Measurements from ENCODE around the gene TMEM51. TPM values are rescaled to one million over a fixed set of nuclear protein-coding genes. Genes with fewer than 3 reads are reported as not detected.

TMEM51 gene
- total RNA-seq, 1 donor from 2014 or later: 86.7 TPM

GRCh38 chr1:15207829-15208429 lies 54.4 kb downstream of the TMEM51 start:
- no peak overlapping the region for H3K4me3 ChIP-seq (ENCODE audit: low read depth, low read length)
- TF ChIP-seq, protein P1, sequence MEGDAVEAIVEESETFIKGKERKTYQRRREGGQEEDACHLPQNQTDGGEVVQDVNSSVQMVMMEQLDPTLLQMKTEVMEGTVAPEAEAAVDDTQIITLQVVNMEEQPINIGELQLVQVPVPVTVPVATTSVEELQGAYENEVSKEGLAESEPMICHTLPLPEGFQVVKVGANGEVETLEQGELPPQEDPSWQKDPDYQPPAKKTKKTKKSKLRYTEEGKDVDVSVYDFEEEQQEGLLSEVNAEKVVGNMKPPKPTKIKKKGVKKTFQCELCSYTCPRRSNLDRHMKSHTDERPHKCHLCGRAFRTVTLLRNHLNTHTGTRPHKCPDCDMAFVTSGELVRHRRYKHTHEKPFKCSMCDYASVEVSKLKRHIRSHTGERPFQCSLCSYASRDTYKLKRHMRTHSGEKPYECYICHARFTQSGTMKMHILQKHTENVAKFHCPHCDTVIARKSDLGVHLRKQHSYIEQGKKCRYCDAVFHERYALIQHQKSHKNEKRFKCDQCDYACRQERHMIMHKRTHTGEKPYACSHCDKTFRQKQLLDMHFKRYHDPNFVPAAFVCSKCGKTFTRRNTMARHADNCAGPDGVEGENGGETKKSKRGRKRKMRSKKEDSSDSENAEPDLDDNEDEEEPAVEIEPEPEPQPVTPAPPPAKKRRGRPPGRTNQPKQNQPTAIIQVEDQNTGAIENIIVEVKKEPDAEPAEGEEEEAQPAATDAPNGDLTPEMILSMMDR (conservative IDR thresholded peaks at IDR 0.05; ENCODE audit: low read depth, low read length): no peak
- no peak for DNase-seq (ENCODE audit: low read depth)

DNA sequence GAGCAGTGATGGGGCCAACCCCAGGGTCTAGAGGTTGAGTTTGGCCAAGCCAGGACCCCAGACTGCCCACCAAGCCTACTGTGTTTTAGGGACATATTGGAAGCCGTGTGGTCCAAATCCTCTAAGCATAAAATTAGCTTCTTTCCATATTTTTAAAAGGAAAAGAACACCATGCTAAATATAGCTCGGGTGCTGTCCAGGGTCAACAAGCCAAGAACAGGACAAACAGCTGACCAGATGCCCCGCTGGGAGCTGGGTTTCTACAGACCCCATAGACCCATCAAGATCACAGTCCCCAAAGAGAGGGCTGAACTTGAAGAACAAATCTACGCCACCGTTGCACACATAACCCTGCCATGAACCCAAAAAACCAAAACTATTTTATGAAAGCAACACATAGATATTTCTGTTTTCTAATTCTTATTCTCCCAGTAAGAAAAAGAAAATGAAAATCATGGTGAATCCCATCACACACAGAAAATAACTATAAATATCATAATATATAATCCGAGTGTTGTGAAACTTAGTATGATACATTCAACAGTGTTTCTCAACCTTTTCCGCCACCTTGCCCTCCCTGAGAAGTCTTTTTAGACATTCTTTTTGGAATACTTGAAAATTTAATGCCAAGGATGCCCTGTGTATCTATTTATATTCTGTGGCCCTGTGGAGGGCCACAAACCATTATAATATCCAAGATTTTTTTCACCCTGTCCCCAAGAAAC lies 57.3 kb downstream of the TMEM51 start:
- H3K4me3 ChIP-seq (ENCODE audit: low read depth, low read length): no peak overlapping the region
- DNase-seq (ENCODE audit: low read depth): no peak
- TF ChIP-seq, protein P1 (conservative IDR thresholded peaks at IDR 0.05; ENCODE audit: low read depth, low read length): no peak

DNA sequence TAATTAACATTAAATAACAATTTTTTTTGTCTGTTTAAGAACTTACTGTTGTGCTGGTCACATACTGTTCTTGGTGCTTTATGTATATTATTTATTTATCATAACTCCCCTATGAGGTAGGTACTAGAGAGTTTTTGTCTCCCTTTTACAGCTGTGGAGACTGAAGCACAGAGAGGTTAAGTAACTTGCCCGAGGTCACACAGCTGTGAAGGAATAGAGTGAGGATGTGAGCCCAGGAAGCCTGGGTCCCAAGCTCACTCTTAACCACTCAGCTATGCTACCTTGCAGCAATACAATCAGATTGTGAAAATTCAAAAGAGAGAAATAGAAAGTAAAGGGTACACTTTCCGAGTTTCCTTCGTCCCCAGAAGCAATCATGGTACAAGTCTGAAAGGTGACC lies 57.9 kb downstream of the TMEM51 start:
- TF ChIP-seq, protein P1 (conservative IDR thresholded peaks at IDR 0.05; ENCODE audit: low read depth, low read length): no peak
- H3K4me3 ChIP-seq (ENCODE audit: low read depth, low read length): no peak overlapping the region
- no peak for DNase-seq (ENCODE audit: low read depth)

- no peak overlapping the region for H3K4me3 ChIP-seq (ENCODE audit: low read depth, low read length)
- DNase-seq (ENCODE audit: low read depth): no peak
- TF ChIP-seq, protein P1 (conservative IDR thresholded peaks at IDR 0.05; ENCODE audit: low read depth, low read length): no peak
Observed at GRCh38 chr1:15212216-15212953, 58.8 kb downstream of the TMEM51 start.

DNA sequence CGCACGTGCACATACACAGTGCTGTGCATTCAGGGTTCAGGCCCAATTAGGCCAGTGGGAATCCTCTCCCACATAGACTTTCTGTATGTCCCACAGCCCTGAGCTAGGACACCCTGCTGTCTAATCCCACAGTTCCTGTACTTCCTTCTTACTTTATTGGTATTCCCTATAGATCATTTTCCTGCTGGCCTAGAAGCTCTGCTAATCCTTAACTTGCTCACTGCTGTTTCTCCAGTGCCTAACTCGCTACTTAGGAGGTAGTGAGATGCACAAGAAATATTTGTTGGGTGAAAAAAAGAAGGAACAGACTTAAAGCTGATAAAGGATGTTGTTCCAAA lies 59.4 kb downstream of the TMEM51 start:
- TF ChIP-seq, protein P1 (conservative IDR thresholded peaks at IDR 0.05; ENCODE audit: low read depth, low read length): no peak
- no peak for DNase-seq (ENCODE audit: low read depth)
- H3K4me3 ChIP-seq (ENCODE audit: low read depth, low read length): no peak overlapping the region

GRCh38 chr1:15213341-15213821 lies 59.8 kb downstream of the TMEM51 start:
- DNase-seq (ENCODE audit: low read depth): no peak
- H3K4me3 ChIP-seq (ENCODE audit: low read depth, low read length): no peak overlapping the region
- TF ChIP-seq, protein P1 (conservative IDR thresholded peaks at IDR 0.05; ENCODE audit: low read depth, low read length): no peak

Measured in epithelial cell of proximal tubule (primary cell).